Fibroblast of mammary gland (primary cell): ENCODE measurements around the gene PHLDA1.

Source experiments
- DNase-seq: peaks from one replicate; pipeline ENCODE4 v3.0.0-alpha.2; 2010; ENCODE audit warnings: low read depth
- H3K4me3 ChIP-seq: 2 replicates; pipeline ENCODE4 v1.5.1; 2011; ENCODE audit warnings: low read depth, mild to moderate bottlenecking, low read length, moderate library complexity; ENCODE audit not compliant: control insufficient read depth
- CTCF ChIP-seq: conservative IDR thresholded peaks from 2 replicates; pipeline ENCODE4 v1.5.1; 2011; ENCODE audit warnings: low read depth, low read length, inconsistent platforms; ENCODE audit not compliant: control insufficient read depth, insufficient read depth

The PHLDA1 gene

GRCh38 chr12:75976913-75977312 lies 54.7 kb downstream of the PHLDA1 start:
- no peak for TF ChIP-seq CTCF
- no peak for DNase-seq
- H3K4me3 ChIP-seq = no peak overlapping the region

GRCh38 chr12:75976113-75976512 lies 55.5 kb downstream of the PHLDA1 start:
- no peak for DNase-seq
- TF ChIP-seq CTCF = no peak
- no peak overlapping the region for H3K4me3 ChIP-seq

- no peak for TF ChIP-seq CTCF
- DNase-seq = no peak
- H3K4me3 ChIP-seq = no peak overlapping the region
Observed at GRCh38 chr12:75975702-75976101, 55.9 kb downstream of the PHLDA1 start.
